GM23338 (cell line): ENCODE measurements around the gene PDE2A. TPM values are rescaled to one million over a fixed set of nuclear protein-coding genes. Genes with fewer than 3 reads are reported as not detected.

Experiments used
- ATAC-seq: fragments of 200-7000 bp; cut with Tn5 transposase; 3 replicates; pipeline ENCODE4 v1.9.1; 2020
- DNase-seq: peaks from one replicate; pipeline ENCODE4 v3.0.0-alpha.2; 2015; ENCODE audit warnings: low spot score
- H2AFZ ChIP-seq: fragments of 200-600 bp; sonication (generic); 2 replicates; pipeline ENCODE4 v1.8.0; 2016; ENCODE audit warnings: antibody characterized with exemption, mild to moderate bottlenecking, moderate library complexity
- H3F3A ChIP-seq: fragments of 200-600 bp; sonication (generic); replicated peaks from 2 replicates; pipeline ENCODE4 v1.8.0; 2017; ENCODE audit warnings: antibody characterized with exemption, mixed run types, low read depth
- H3K27ac ChIP-seq: fragments of 200-600 bp; sonication (generic); 2 replicates; pipeline ENCODE4 v1.6.1; 2016; ENCODE audit warnings: low read depth
- H3K27me3 ChIP-seq: fragments of 200-600 bp; sonication (generic); 2 replicates; pipeline ENCODE4 v1.8.0; 2016; ENCODE audit warnings: mild to moderate bottlenecking, mixed run types, moderate library complexity; ENCODE audit not compliant: insufficient read depth
- H3K36me3 ChIP-seq: fragments of 200-600 bp; sonication (generic); 2 replicates; pipeline ENCODE4 v1.8.0; 2016; ENCODE audit warnings: mild to moderate bottlenecking; ENCODE audit not compliant: insufficient read depth
- H3K4me1 ChIP-seq: fragments of 200-600 bp; sonication (generic); 2 replicates; pipeline ENCODE4 v1.8.0; 2016; ENCODE audit warnings: mild to moderate bottlenecking, moderate library complexity; ENCODE audit not compliant: insufficient read depth
- H3K4me2 ChIP-seq: fragments of 200-600 bp; sonication (generic); 2 replicates; pipeline ENCODE4 v1.7.1; 2017; ENCODE audit warnings: mixed run types
- H3K4me3 ChIP-seq: fragments of 200-600 bp; sonication (generic); 2 replicates; pipeline ENCODE4 v1.6.1; 2016; ENCODE audit warnings: mixed run types
- H3K79me2 ChIP-seq: fragments of 200-600 bp; sonication (generic); replicated peaks from 2 replicates; pipeline ENCODE4 v1.8.0; 2017; ENCODE audit warnings: mild to moderate bottlenecking; ENCODE audit not compliant: insufficient read depth
- H3K9me2 ChIP-seq: fragments of 200-600 bp; sonication (generic); 2 replicates; pipeline ENCODE4 v1.8.0; 2017; ENCODE audit not compliant: insufficient read depth
- H4K20me1 ChIP-seq: fragments of 200-600 bp; sonication (generic); replicated peaks from 2 replicates; pipeline ENCODE4 v1.8.0; 2017; ENCODE audit warnings: mild to moderate bottlenecking; ENCODE audit not compliant: insufficient read depth
- H3K27ac Mint-ChIP-seq: 2 replicates; pipeline ENCODE4 v1.8.0; 2020; ENCODE audit warnings: inconsistent platforms, mild to moderate bottlenecking, moderate library complexity, mixed read lengths
- H3K27me3 Mint-ChIP-seq: 3 replicates; pipeline ENCODE4 v1.8.0; 2022; ENCODE audit warnings: low read depth, mild to moderate bottlenecking, moderate library complexity, mixed read lengths, inconsistent platforms; ENCODE audit not compliant: insufficient read depth, poor library complexity
- H3K36me3 Mint-ChIP-seq: 3 replicates; pipeline ENCODE4 v1.8.0; 2021; ENCODE audit warnings: low read depth, mild to moderate bottlenecking, inconsistent platforms, moderate library complexity, mixed read lengths
- H3K4me1 Mint-ChIP-seq: 3 replicates; pipeline ENCODE4 v1.8.0; 2020; ENCODE audit warnings: mild to moderate bottlenecking, inconsistent platforms, mixed read lengths
- H3K4me3 Mint-ChIP-seq: 3 replicates; pipeline ENCODE4 v1.8.0; 2021; ENCODE audit warnings: moderate library complexity, mild to moderate bottlenecking, inconsistent platforms, mixed read lengths
- H3K9me3 Mint-ChIP-seq: 3 replicates; pipeline ENCODE4 v1.8.0; 2020; ENCODE audit warnings: moderate library complexity, mild to moderate bottlenecking, inconsistent platforms, mixed read lengths
- STAT1 ChIP-seq: IDR thresholded peaks from one replicate; pipeline ENCODE4 v1.6.1; 2016; ENCODE audit warnings: antibody characterized with exemption; ENCODE audit not compliant: unreplicated experiment
- ZNF331 ChIP-seq: fragments of 250-450 bp; sonication (Bioruptor Pico); IDR thresholded peaks from 2 replicates; pipeline ENCODE4 v1.5.0; 2020; ENCODE audit warnings: low read depth, mild to moderate bottlenecking, moderate library complexity
- polyA plus RNA-seq: library from polyadenylated mRNA; unstranded; fragments of >200 nt; fragmentation: Nextera tagmentation; extraction: Ambion mirVana; gene quantifications from 2 replicates; pipeline ENCODE4 v1.2.1, GENCODE V29; 2016
- total RNA-seq: library from RNA; depleted of rRNA; stranded (reverse); fragments of >200 nt; shearing (Covaris generic); gene quantifications from 2 replicates; pipeline ENCODE4 v1.2.3, GENCODE V29; 2014
- TF ChIP-seq, protein P1 (sequence below): IDR thresholded peaks from one replicate; pipeline ENCODE4 v1.6.1; 2018; ENCODE audit warnings: antibody characterized with exemption; ENCODE audit not compliant: unreplicated experiment
- TF ChIP-seq, protein P2 (sequence below), 2 experiments: fragments of 200-600 bp in 1 of 2; sonication (generic) in 1 of 2; conservative IDR thresholded peaks; 2 replicates each; pipeline versions ENCODE4 v1.5.1 to v1.6.1; 2016 to 2017; ENCODE audit warnings: antibody characterized with exemption in 2 of 2, low read depth in 2 of 2, mild to moderate bottlenecking in 2 of 2, moderate library complexity in 1 of 2

PDE2A gene
- total and polyA plus RNA-seq, 2 experiments from 2014 or later = 4.3 to 16.2 TPM

DNA sequence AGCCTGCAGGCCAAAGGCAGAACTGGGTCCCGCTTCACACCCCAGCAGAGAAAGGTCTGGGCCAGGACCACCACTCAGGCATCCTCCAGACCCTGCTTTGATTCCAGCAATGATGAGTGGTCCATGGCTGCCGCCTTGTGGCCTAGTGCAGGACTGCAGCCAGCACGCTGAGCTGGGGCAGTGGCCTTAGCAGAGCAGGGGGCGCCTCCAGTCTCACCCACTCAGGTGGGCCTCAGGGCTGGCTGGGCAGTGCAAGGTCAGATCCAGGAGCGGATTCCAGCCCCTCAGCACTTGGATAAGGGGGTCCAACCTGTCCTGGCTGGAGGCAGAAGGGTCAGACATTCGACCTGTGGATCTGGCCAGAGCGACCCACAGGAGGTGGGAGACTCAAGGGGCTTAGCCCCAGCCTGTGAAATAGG, 9.6 kb upstream of the PDE2A start:
- no peaks in the 10 kb centered on the region for H3K9me3 Mint-ChIP-seq
- Histone ChIP-seq H4K20me1 (0 out of 2 replicates have a peak, but pooled peaks cover 5% of the 10 kb centered on the region), H3K4me3 (no peak overlapping the region), H3K9me2 (no peaks in the 10 kb centered on the region), H3K27me3 (peaks cover 7% of the 10 kb centered on the region; the same call in 1 of the 2 replicates), H3K79me2 (no peaks in the 10 kb centered on the region), H3K27ac (no peak overlapping the region), H3K36me3 (no peaks in the 10 kb centered on the region; the same call in 1 of the 2 replicates), H2AFZ (no peak overlapping the region), H3K4me2 (no peak overlapping the region), H3K4me1 (no peaks in the 10 kb centered on the region), H3F3A (no peaks in the 10 kb centered on the region)
- peaks cover 27% of the 10 kb centered on the region for H3K27me3 Mint-ChIP-seq
- ATAC-seq (peak; percentile 80), DNase-seq (peak; percentile 82)
- peaks cover 15% of the 10 kb centered on the region for H3K4me1 Mint-ChIP-seq
- TF ChIP-seq, protein P1, sequence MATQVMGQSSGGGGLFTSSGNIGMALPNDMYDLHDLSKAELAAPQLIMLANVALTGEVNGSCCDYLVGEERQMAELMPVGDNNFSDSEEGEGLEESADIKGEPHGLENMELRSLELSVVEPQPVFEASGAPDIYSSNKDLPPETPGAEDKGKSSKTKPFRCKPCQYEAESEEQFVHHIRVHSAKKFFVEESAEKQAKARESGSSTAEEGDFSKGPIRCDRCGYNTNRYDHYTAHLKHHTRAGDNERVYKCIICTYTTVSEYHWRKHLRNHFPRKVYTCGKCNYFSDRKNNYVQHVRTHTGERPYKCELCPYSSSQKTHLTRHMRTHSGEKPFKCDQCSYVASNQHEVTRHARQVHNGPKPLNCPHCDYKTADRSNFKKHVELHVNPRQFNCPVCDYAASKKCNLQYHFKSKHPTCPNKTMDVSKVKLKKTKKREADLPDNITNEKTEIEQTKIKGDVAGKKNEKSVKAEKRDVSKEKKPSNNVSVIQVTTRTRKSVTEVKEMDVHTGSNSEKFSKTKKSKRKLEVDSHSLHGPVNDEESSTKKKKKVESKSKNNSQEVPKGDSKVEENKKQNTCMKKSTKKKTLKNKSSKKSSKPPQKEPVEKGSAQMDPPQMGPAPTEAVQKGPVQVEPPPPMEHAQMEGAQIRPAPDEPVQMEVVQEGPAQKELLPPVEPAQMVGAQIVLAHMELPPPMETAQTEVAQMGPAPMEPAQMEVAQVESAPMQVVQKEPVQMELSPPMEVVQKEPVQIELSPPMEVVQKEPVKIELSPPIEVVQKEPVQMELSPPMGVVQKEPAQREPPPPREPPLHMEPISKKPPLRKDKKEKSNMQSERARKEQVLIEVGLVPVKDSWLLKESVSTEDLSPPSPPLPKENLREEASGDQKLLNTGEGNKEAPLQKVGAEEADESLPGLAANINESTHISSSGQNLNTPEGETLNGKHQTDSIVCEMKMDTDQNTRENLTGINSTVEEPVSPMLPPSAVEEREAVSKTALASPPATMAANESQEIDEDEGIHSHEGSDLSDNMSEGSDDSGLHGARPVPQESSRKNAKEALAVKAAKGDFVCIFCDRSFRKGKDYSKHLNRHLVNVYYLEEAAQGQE = no peak
- TF ChIP-seq, protein P2, sequence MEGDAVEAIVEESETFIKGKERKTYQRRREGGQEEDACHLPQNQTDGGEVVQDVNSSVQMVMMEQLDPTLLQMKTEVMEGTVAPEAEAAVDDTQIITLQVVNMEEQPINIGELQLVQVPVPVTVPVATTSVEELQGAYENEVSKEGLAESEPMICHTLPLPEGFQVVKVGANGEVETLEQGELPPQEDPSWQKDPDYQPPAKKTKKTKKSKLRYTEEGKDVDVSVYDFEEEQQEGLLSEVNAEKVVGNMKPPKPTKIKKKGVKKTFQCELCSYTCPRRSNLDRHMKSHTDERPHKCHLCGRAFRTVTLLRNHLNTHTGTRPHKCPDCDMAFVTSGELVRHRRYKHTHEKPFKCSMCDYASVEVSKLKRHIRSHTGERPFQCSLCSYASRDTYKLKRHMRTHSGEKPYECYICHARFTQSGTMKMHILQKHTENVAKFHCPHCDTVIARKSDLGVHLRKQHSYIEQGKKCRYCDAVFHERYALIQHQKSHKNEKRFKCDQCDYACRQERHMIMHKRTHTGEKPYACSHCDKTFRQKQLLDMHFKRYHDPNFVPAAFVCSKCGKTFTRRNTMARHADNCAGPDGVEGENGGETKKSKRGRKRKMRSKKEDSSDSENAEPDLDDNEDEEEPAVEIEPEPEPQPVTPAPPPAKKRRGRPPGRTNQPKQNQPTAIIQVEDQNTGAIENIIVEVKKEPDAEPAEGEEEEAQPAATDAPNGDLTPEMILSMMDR (conservative IDR thresholded peaks at IDR 0.05; ENCODE audit: low read depth in 2 of 2) = peak; percentile 87 to 98
- no peak overlapping the region for H3K27ac Mint-ChIP-seq
- H3K36me3 Mint-ChIP-seq = peaks cover 6% of the 10 kb centered on the region; the same call in 2 of the 3 replicates
- H3K4me3 Mint-ChIP-seq = no peak overlapping the region

DNA sequence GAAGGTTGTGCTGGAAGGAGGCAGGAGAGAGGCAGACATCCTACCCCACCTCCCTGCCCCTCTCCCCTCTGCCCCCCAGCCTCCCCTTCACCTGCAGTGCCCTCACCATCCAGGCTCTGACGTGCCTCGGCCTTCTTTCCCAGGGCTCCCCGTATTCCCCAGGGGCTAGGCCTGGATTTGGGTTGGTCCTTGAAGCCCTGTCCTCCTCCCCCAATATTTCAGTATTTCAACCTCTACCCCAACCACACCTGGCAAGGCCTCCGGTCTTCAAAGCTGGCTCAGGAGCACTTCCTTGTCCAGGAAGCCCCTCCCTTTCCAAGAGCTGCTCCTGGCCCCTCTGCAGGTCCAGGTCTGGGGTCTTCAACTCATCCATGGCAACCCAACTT, 8.6 kb upstream of the PDE2A start:
- H3K4me1 ChIP-seq = no peaks in the 10 kb centered on the region; the same call in 1 of the 2 replicates
- Mint-ChIP-seq H3K27ac (no peak overlapping the region), H3K4me3 (no peak overlapping the region), H3K36me3 (peaks cover 3% of the 10 kb centered on the region; the same call in 1 of the 3 replicates), H3K9me3 (no peaks in the 10 kb centered on the region), H3K4me1 (peaks cover 15% of the 10 kb centered on the region), H3K27me3 (peaks cover 31% of the 10 kb centered on the region)
- H3K27ac ChIP-seq = no peak overlapping the region
- no peak for DNase-seq
- H3K9me2 ChIP-seq = no peaks in the 10 kb centered on the region
- no peak overlapping the region for H3K4me3 ChIP-seq
- H3K27me3 ChIP-seq = peaks cover 17% of the 10 kb centered on the region
- no peaks in the 10 kb centered on the region for H3K79me2 ChIP-seq
- no peaks in the 10 kb centered on the region for H3F3A ChIP-seq
- 0 out of 2 replicates have a peak, but pooled peaks cover 5% of the 10 kb centered on the region for H4K20me1 ChIP-seq
- no peak overlapping the region for H2AFZ ChIP-seq
- no peak overlapping the region for H3K4me2 ChIP-seq
- no peak for ATAC-seq
- no peaks in the 10 kb centered on the region; the same call in 1 of the 2 replicates for H3K36me3 ChIP-seq
- TF ChIP-seq, protein P2 (conservative IDR thresholded peaks at IDR 0.05; ENCODE audit: low read depth in 2 of 2) = no peak
- TF ChIP-seq STAT1 (no peak), ZNF331 (CRISPR knock-in tag) (no peak)
- TF ChIP-seq, protein P1 = no peak
